SH-SY5Y (cell line): Measurements from ENCODE around the gene PPP1R18.

Source experiments
- GATA2 ChIP-seq: IDR thresholded peaks from 2 replicates; pipeline ENCODE4 v1.6.1; 2011; ENCODE audit warnings: mild to moderate bottlenecking, low read depth, low read length
- GATA3 ChIP-seq: IDR thresholded peaks from 2 replicates; pipeline ENCODE4 v1.6.1; 2011; ENCODE audit warnings: low read depth, mild to moderate bottlenecking, low read length, moderate library complexity

DNA sequence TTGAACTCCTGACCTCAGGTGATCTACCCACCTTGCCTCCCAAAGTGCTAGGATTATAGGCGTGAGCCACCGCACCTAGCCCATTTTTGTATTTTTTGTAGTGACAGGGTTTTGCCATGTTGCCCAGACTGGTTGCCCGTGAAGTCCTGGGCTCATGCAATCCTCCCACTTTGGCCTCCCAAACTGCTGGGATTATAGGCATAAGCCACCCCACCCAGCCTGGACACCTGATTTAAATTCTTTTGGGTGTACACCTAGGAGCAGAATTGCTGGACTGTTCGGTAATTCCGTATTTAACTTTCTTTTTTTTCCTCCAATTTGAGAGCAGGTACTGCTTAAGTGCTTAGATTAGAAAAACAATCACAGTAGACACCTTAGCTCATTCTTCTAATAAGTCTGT, 10.0 kb upstream of the PPP1R18 start:
- TF ChIP-seq GATA3, result no peak
- no peak for TF ChIP-seq GATA2
